Karpas-422 (cell line): ENCODE results near the gene IL1B. TPM values are rescaled to one million over a fixed set of nuclear protein-coding genes. Genes with fewer than 3 reads are reported as not detected.

Source experiments
- DNase-seq: peaks from one replicate; pipeline ENCODE4 v3.0.0-alpha.2; 2015
- H2AFZ ChIP-seq: fragments of 200-600 bp; sonication (generic); 2 replicates; pipeline ENCODE4 v1.6.1; 2014; ENCODE audit warnings: antibody characterized with exemption, low read length, mixed read lengths
- H3K27ac ChIP-seq: fragments of 200-600 bp; sonication (generic); 2 replicates; pipeline ENCODE4 v1.5.1; 2014; ENCODE audit warnings: mild to moderate bottlenecking, low read length, moderate library complexity
- H3K27me3 ChIP-seq: fragments of 200-600 bp; sonication (generic); 2 replicates; pipeline ENCODE4 v1.6.1; 2014; ENCODE audit warnings: low read length, mixed read lengths
- H3K36me3 ChIP-seq: fragments of 200-600 bp; sonication (generic); 2 replicates; pipeline ENCODE4 v1.6.1; 2014; ENCODE audit warnings: low read length, mixed read lengths; ENCODE audit not compliant: insufficient read depth
- H3K4me1 ChIP-seq: fragments of 200-600 bp; sonication (generic); 2 replicates; pipeline ENCODE4 v1.6.1; 2014; ENCODE audit warnings: mild to moderate bottlenecking, low read length, mixed read lengths
- H3K4me2 ChIP-seq: fragments of 200-600 bp; sonication (generic); 2 replicates; pipeline ENCODE4 v1.6.1; 2014; ENCODE audit warnings: low read length, low read depth, mild to moderate bottlenecking; ENCODE audit not compliant: poor library complexity, severe bottlenecking
- H3K4me3 ChIP-seq: fragments of 200-600 bp; sonication (generic); 2 replicates; pipeline ENCODE4 v1.5.1; 2014; ENCODE audit warnings: mild to moderate bottlenecking, antibody characterized with exemption, low read length, mixed read lengths
- H3K79me2 ChIP-seq: fragments of 200-600 bp; sonication (generic); 2 replicates; pipeline ENCODE4 v1.6.1; 2014; ENCODE audit warnings: mild to moderate bottlenecking, low read length, mixed read lengths
- H3K9ac ChIP-seq: fragments of 200-600 bp; sonication (generic); 2 replicates; pipeline ENCODE4 v1.6.0; 2014; ENCODE audit warnings: low read length
- H3K9me2 ChIP-seq: fragments of 200-600 bp; sonication (generic), shearing (Covaris generic); replicated peaks from 2 replicates; pipeline ENCODE4 v1.6.0; 2014; ENCODE audit warnings: mild to moderate bottlenecking, low read length, moderate library complexity; ENCODE audit not compliant: insufficient read depth
- H3K9me3 ChIP-seq: fragments of 300-700, 200-600 bp; sonication (generic); 2 replicates; pipeline ENCODE4 v1.6.1; 2014; ENCODE audit warnings: low read length, mixed read lengths
- H4K20me1 ChIP-seq: fragments of 200-600 bp; sonication (generic); 2 replicates; pipeline ENCODE4 v1.6.1; 2014; ENCODE audit warnings: mild to moderate bottlenecking, antibody characterized with exemption, low read length, low read depth; ENCODE audit not compliant: insufficient read depth
- total RNA-seq: library from RNA; depleted of rRNA; stranded (reverse); fragments of >200 nt; shearing (Covaris generic); gene quantifications from 2 replicates; pipeline ENCODE4 v1.2.3, GENCODE V29; 2014; ENCODE audit warnings: low replicate concordance

The IL1B gene
- total RNA-seq, 1 experiment from 2014 or later: not detected

GRCh38 chr2:112829101-112829960 is 7.2 kb downstream of the IL1B start:
- no peak for DNase-seq
- Histone ChIP-seq H3K4me3 (no peak overlapping the region), H3K9ac (no peak overlapping the region), H3K27ac (no peak overlapping the region), H3K9me2 (no peaks in the 10 kb centered on the region), H3K4me2 (no peak overlapping the region), H2AFZ (no peak overlapping the region), H3K79me2 (no peaks in the 10 kb centered on the region), H3K9me3 (no peaks in the 10 kb centered on the region), H4K20me1 (no peaks in the 10 kb centered on the region), H3K27me3 (no peaks in the 10 kb centered on the region), H3K36me3 (no peaks in the 10 kb centered on the region), H3K4me1 (no peaks in the 10 kb centered on the region)

- no peaks in the 10 kb centered on the region for H3K9me3 ChIP-seq
- DNase-seq: no peak
- no peaks in the 10 kb centered on the region for H3K9me2 ChIP-seq
- H3K27ac ChIP-seq: no peak overlapping the region
- no peak overlapping the region for H2AFZ ChIP-seq
- no peak overlapping the region for H3K4me3 ChIP-seq
- no peaks in the 10 kb centered on the region for H3K36me3 ChIP-seq
- H3K4me1 ChIP-seq: no peaks in the 10 kb centered on the region
- H3K4me2 ChIP-seq: no peak overlapping the region
- no peaks in the 10 kb centered on the region for H3K79me2 ChIP-seq
- no peaks in the 10 kb centered on the region for H4K20me1 ChIP-seq
- H3K9ac ChIP-seq: no peak overlapping the region
- no peaks in the 10 kb centered on the region for H3K27me3 ChIP-seq
Observed at GRCh38 chr2:112828251-112828691, 8.3 kb downstream of the IL1B start.

- no peak overlapping the region for H2AFZ ChIP-seq
- H3K4me3 ChIP-seq: no peak overlapping the region
- no peak overlapping the region for H3K27ac ChIP-seq
- no peaks in the 10 kb centered on the region for H3K9me3 ChIP-seq
- no peak for DNase-seq
- no peaks in the 10 kb centered on the region for H3K4me1 ChIP-seq
- no peak overlapping the region for H3K4me2 ChIP-seq
- H4K20me1 ChIP-seq: no peaks in the 10 kb centered on the region
- H3K27me3 ChIP-seq: no peaks in the 10 kb centered on the region
- no peaks in the 10 kb centered on the region for H3K36me3 ChIP-seq
- H3K9me2 ChIP-seq: no peaks in the 10 kb centered on the region
- no peak overlapping the region for H3K9ac ChIP-seq
- no peaks in the 10 kb centered on the region for H3K79me2 ChIP-seq
Observed at GRCh38 chr2:112827604-112828185, 8.9 kb downstream of the IL1B start.

- no peaks in the 10 kb centered on the region for H3K9me3 ChIP-seq
- DNase-seq: no peak
- H3K4me2 ChIP-seq: no peak overlapping the region
- H3K79me2 ChIP-seq: no peaks in the 10 kb centered on the region
- no peak overlapping the region for H3K27ac ChIP-seq
- H3K4me1 ChIP-seq: no peaks in the 10 kb centered on the region
- H4K20me1 ChIP-seq: no peaks in the 10 kb centered on the region
- no peak overlapping the region for H3K9ac ChIP-seq
- H3K27me3 ChIP-seq: no peaks in the 10 kb centered on the region
- H2AFZ ChIP-seq: no peak overlapping the region
- H3K36me3 ChIP-seq: no peaks in the 10 kb centered on the region
- H3K9me2 ChIP-seq: no peaks in the 10 kb centered on the region
- no peak overlapping the region for H3K4me3 ChIP-seq
Observed at GRCh38 chr2:112827009-112827408, 9.6 kb downstream of the IL1B start.

- no peak overlapping the region for H3K27ac ChIP-seq
- no peak for DNase-seq
- no peaks in the 10 kb centered on the region for H3K36me3 ChIP-seq
- H2AFZ ChIP-seq: no peak overlapping the region
- H3K79me2 ChIP-seq: no peaks in the 10 kb centered on the region
- no peak overlapping the region for H3K4me3 ChIP-seq
- H3K4me2 ChIP-seq: no peak overlapping the region
- H3K9me2 ChIP-seq: no peaks in the 10 kb centered on the region
- H3K9ac ChIP-seq: no peak overlapping the region
- H3K4me1 ChIP-seq: no peaks in the 10 kb centered on the region
- no peaks in the 10 kb centered on the region for H3K27me3 ChIP-seq
- H4K20me1 ChIP-seq: no peaks in the 10 kb centered on the region
- H3K9me3 ChIP-seq: no peaks in the 10 kb centered on the region
Observed at GRCh38 chr2:112825706-112826105, 10.9 kb downstream of the IL1B start.

GRCh38 chr2:112824694-112825085 is 11.9 kb downstream of the IL1B start:
- no peaks in the 10 kb centered on the region for H3K36me3 ChIP-seq
- H3K27ac ChIP-seq: no peak overlapping the region
- H3K4me2 ChIP-seq: no peak overlapping the region
- H3K9me2 ChIP-seq: no peaks in the 10 kb centered on the region
- no peaks in the 10 kb centered on the region for H4K20me1 ChIP-seq
- no peak overlapping the region for H3K4me3 ChIP-seq
- H3K4me1 ChIP-seq: no peaks in the 10 kb centered on the region
- no peaks in the 10 kb centered on the region for H3K9me3 ChIP-seq
- H2AFZ ChIP-seq: no peak overlapping the region
- no peaks in the 10 kb centered on the region for H3K27me3 ChIP-seq
- no peaks in the 10 kb centered on the region for H3K79me2 ChIP-seq
- no peak overlapping the region for H3K9ac ChIP-seq
- no peak for DNase-seq

GRCh38 chr2:112821682-112822081 is 14.9 kb downstream of the IL1B start:
- H3K4me1 ChIP-seq: no peaks in the 10 kb centered on the region
- H3K27ac ChIP-seq: no peak overlapping the region
- no peaks in the 10 kb centered on the region for H3K36me3 ChIP-seq
- no peak overlapping the region for H3K4me3 ChIP-seq
- no peak overlapping the region for H2AFZ ChIP-seq
- no peak overlapping the region for H3K4me2 ChIP-seq
- H4K20me1 ChIP-seq: no peaks in the 10 kb centered on the region
- H3K9me2 ChIP-seq: no peaks in the 10 kb centered on the region
- no peaks in the 10 kb centered on the region for H3K27me3 ChIP-seq
- H3K79me2 ChIP-seq: no peaks in the 10 kb centered on the region
- H3K9ac ChIP-seq: no peak overlapping the region
- H3K9me3 ChIP-seq: no peaks in the 10 kb centered on the region
- DNase-seq: no peak

GRCh38 chr2:112821142-112821541 is 15.4 kb downstream of the IL1B start:
- no peak for DNase-seq
- no peak overlapping the region for H3K9ac ChIP-seq
- no peaks in the 10 kb centered on the region for H3K36me3 ChIP-seq

More at GRCh38 chr2:112821142-112821541, 15.4 kb downstream of the IL1B start:
- H3K27me3 ChIP-seq: no peaks in the 10 kb centered on the region
- H3K9me2 ChIP-seq: no peaks in the 10 kb centered on the region
- H2AFZ ChIP-seq: no peak overlapping the region
- H3K4me1 ChIP-seq: no peaks in the 10 kb centered on the region
- H3K9me3 ChIP-seq: no peaks in the 10 kb centered on the region
- H3K4me2 ChIP-seq: no peak overlapping the region
- H3K4me3 ChIP-seq: no peak overlapping the region
- no peaks in the 10 kb centered on the region for H3K79me2 ChIP-seq
- H3K27ac ChIP-seq: no peak overlapping the region
- H4K20me1 ChIP-seq: no peaks in the 10 kb centered on the region
